Activated CD4-positive, alpha-beta T cell treated with anti-CD3 and anti-CD28 coated beads, Interleukin-2, amount 50 U/mL, for 24 hours (primary cell): ENCODE measurements around the gene IFNL2.

Experiments used
- DNase-seq, 2 donors: peaks; one replicate each; pipeline ENCODE4 v3.0.0-alpha.2; 2020; ENCODE audit warnings: low read depth in 1 of 2, low spot score in 1 of 2

The IFNL2 gene

DNA sequence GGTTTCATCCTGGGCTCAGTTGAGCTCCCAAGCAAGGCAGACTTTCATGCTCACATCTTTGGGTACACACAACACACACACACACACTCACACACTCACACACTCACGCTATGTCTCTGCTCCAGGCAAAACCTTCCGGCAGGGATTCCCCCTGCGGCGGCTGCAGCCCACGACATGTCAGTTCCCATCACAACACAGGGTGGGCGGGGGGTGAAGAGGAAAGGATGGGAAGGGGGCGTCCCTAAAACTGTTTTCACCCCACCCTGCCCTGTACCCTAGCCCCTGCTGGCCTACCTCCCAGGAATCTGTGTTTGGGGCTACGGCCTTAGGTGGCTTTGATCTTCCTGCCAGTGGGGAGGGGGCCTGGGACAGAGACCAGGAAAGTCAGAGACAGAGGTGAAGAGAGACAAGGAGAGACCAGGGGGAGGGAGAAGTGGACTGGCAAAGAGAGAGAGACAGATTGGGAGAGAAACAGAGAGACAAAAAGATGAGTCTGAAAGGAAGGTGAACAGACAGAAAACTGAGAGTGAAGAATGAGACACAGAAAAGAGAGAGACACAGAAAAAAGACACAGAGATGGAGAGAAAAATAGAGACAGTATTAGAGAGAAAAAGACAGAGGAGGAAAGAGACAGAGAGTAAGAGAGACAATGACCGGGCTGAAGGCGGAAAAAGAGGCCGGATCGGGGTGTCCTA, 48.6 kb downstream of the IFNL2 start:
- no peak for DNase-seq

DNA sequence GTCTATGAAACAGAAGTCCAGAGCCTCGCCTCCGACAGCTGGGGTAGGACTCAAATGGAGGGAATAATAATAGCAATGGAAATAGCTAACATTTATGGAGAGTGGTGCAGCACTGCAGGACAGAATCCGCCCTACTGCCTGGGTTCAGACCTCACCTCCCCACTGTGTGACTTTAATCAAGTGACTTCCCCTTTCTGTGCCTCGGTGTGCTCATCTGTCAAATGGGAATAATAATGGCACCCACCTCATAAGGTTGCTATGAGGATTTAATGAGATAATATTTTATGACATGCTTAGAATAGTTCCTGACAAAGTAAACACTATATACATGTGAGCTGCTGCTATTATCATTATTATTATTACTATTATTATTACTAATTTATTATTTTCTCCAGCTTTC, 49.3 kb downstream of the IFNL2 start:
- DNase-seq, result no peak

DNA sequence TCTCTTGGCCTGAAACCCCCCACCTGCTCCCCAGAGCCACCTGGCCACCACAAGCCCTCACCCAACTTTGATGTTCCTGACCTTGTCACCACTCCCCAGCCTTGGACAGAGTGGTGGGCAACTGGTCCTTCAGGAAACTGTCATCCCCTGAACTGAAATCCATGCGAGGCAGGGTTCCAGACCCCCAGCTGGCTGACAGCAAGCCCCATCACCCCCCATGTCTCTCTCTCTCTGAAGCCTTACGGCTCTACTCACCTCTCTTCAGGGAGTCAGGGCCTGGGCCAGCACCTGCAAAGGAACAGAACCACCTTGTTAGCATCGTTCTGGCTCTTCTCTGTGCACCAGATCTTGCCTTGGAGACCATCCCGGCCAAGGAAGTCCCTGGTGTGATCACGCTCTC, 49.9 kb downstream of the IFNL2 start:
- no peak for DNase-seq

DNA sequence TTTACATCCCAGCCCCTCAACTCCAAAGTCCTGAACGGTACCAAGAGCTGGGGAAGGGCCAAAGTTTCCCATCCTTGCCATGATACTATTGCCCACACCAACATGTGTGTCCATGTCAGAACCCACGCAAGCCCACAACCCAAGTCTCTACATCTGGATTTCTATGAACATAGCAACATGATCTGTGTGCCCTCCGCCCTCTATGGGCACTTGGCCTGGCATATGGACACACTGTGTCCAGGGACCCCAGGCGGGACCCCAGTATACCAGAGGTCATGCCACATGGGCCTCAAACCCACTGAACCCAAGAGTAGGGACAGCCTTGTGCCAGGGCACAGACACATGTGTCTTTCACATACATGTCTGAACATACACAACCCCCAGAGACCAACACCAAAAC, 50.5 kb downstream of the IFNL2 start:
- DNase-seq, result no peak

DNA sequence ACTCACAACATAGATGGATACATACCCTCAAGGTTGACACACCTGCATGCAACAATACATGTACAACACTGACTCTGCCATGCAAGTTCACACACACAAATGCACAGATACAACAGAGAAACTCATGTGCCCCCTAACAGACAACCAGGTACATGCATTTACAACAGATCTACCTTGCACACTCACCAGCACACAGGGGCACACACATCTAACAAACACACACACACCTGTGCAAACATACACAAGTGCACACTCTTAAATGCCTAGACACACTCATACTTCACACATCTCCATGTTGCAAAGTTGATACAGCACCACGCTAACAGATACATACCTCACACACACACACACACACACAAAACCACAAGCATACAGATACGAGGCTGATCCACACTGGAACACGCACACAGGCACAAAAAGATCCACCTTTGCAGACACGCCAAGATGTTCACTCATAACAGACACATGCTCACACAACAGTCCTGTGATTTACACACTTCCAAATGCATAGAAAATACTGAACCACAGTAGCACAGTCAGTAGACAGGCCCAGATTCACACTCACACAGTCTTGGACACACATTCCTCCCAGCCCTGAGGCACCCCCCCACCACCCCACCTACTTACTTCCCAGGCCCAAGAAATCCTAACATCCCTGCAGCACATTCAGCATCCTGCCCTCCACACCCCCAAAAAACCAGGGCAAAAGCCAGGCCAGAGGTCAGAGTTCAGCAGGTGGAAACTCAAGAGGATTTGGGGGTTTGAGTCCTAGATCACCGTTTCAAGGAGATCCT, 51.1 kb downstream of the IFNL2 start:
- DNase-seq, result no peak
